OCI-LY1 (cell line): ENCODE results near the gene HOXD9.

Source experiments
- CTCF ChIP-seq: fragments of 200-600 bp; sonication (generic), shearing (Covaris generic); IDR thresholded peaks from 2 replicates; pipeline ENCODE4 v1.5.1; 2017; ENCODE audit warnings: mild to moderate bottlenecking, antibody characterized with exemption, low read length, moderate library complexity, mixed read lengths
- EZH2 ChIP-seq: fragments of 200-600 bp; sonication (generic), shearing (Covaris generic); IDR thresholded peaks from 2 replicates; pipeline ENCODE4 v1.8.0; 2017; ENCODE audit warnings: borderline replicate concordance, mixed run types, mild to moderate bottlenecking, antibody characterized with exemption, low read length, moderate library complexity, mixed read lengths

- no peak for TF ChIP-seq CTCF
- TF ChIP-seq EZH2, result no peak
These were observed 37.3 kb upstream of the HOXD9 start for GRCh38 chr2:176085120-176085788.
